HG02970 (cell line): ENCODE results near the gene ADAM20.
"Not testable (repeated sequence)": the region's sequence is repeated elsewhere in the genome, so short reads cannot be mapped to it uniquely, and the experiment has no call there.

Source experiments
- ATAC-seq: cut with Tn5 transposase; IDR thresholded peaks from one replicate; pipeline ENCODE4 v1.9.1; 2021; ENCODE audit warnings: mild to moderate bottlenecking, moderate library complexity, moderate number of reproducible peaks; ENCODE audit not compliant: unreplicated experiment, low FRiP score

ADAM20 gene

DNA sequence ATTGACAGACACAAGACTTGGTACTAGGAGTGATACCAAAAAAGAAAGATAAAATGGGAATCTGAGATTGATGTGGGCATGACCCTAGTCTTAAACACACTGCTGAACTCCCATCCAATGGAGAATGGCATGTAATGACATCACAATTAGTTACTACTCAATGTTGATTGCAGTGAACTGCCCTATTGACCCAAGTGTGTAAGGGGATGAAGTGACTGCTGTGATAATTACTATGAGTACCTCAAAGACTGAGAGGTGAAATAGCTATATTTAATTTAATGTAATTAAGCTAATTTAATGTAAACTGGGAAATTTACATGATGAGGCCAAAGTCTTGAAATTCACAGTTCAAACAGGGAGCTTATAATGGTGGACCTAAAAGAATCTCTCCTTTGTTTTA is at the start of gene ADAM20:
Gene ADAM20 (minus strand): TSS at position 101 of the 400 bp plus-strand sequence. CDS start 10,247 bp downstream, outside the sequence.
- no peak for ATAC-seq

- ATAC-seq, result no peak
These were observed 42.1 kb upstream of the ADAM20 start for GRCh38 chr14:70576891-70577290.

GRCh38 chr14:70573050-70573449 is 38.2 kb upstream of the ADAM20 start:
- no peak for ATAC-seq

- ATAC-seq, result no peak
These were observed 36.3 kb upstream of the ADAM20 start for GRCh38 chr14:70571139-70571538.

DNA sequence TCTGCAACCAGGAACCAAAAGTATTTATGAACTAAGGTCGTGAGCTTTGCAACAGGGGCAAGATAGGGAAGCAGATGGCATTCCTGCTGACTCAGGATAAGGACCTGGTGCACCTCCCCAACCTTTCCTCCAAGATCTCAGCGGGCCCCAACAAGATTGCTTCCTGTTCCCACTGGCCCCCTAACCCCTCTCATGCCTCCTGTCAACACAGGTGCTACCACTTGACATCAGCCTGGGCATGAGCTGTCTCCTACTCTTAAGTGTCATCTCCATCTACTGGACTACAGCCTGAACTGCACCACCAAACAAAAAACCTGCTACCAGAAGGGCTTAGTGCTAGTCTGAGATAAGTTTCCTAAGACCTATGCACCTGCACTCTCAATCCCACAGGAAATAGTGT is 33.0 kb upstream of the ADAM20 start:
- ATAC-seq, result no peak

GRCh38 chr14:70563869-70564268 is 29.1 kb upstream of the ADAM20 start:
- no peak for ATAC-seq

DNA sequence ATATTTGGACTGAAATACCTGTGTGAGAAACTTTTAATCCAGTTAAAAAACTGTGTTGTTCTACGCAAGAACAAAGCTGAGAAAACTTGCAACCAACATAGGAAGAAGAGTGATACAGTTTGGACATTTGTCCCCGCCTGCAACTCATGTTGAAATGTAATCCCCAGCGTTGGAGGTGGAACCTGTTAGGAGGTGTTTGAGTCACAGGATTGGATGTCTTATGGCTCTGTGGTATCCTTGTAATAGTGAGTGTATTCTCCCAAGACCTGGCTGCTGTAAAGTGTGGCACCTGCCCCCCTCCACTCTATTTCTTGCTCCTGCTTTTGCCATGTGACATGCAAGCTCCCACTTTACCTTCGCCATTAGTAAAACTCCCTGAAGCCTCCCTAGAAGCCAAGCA is 28.6 kb upstream of the ADAM20 start:
- no peak for ATAC-seq

GRCh38 chr14:70558356-70558755 is 23.6 kb upstream of the ADAM20 start:
- no peak for ATAC-seq

GRCh38 chr14:70555890-70556289 is 21.1 kb upstream of the ADAM20 start:
- ATAC-seq, result no peak

GRCh38 chr14:70538087-70538486 is 3.3 kb upstream of the ADAM20 start:
- no peak for ATAC-seq

DNA sequence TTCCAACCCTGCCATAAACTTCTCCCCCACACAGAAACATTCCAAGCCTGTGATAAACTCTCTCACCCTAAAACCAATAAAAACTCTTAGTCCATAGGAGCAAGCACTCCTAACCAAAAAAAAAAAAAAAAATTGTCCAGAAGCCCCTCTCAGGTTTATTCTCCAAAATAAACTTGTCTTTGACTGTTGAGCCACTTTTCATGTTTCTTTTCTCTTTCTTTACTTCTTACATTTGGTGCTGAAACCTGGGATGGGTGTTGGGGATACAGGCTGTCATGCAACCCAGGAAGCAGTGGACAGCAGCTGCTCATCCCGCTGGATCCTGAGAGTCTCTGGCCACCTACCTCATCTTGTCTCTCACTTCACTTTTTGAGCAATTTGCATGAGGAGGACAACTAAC is 2.0 kb upstream of the ADAM20 start:
- no peak for ATAC-seq

GRCh38 chr14:70530417-70530816 is 4.4 kb downstream of the ADAM20 start:
- ATAC-seq, result no peak

DNA sequence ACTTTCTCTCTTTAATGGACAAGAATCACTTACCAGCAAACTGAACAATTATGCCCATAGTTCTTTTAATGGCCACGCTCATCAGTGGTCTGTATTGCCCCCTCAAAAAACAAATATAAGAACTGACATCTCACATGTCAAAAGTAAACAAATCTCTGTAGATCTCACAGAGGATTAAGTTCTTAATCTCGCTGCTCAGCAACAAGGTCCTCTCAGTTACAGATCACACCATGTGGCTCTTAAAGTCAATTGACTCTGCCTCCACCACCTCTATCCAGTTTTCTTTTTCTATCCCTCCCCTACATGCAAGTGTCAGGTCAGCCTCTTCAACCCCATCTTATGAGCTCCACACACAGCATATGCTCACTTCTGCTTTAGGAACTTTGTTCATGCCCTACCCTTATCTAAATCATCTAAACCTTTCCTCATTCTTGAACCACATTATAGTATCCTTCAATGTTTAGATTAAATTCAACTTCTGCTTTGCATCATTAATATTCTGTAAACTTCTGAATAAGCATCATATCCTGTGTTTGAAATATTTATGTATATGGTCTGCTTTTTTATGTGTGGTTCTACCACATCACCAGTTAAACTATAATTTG is 7.2 kb downstream of the ADAM20 start:
- ATAC-seq, result no peak

- ATAC-seq, result no peak
These were observed 9.1 kb downstream of the ADAM20 start for GRCh38 chr14:70525691-70526090.

- no peak for ATAC-seq
These were observed 19.0 kb downstream of the ADAM20 start for GRCh38 chr14:70515811-70516210.

GRCh38 chr14:70514168-70515069 is 20.4 kb downstream of the ADAM20 start:
- ATAC-seq, result no peak

DNA sequence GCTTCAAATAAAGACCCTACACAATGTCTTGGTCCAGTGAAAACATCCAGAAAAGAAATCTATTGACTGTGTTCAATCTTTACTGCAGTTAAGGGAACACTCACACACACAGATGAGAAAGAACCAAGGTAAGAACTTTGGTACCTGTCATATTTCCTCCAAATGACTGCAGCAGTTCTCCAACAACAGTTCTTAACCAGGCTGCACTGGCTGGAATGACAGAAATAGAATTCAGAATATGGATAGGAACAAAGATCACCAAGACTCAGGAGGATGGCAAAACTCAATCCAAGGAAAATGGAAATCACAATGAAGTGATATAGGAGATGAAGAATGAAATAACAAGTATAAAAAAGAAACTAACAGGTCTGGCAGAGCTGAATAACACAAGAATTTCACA is 36.6 kb downstream of the ADAM20 start:
- ATAC-seq, result no peak

DNA sequence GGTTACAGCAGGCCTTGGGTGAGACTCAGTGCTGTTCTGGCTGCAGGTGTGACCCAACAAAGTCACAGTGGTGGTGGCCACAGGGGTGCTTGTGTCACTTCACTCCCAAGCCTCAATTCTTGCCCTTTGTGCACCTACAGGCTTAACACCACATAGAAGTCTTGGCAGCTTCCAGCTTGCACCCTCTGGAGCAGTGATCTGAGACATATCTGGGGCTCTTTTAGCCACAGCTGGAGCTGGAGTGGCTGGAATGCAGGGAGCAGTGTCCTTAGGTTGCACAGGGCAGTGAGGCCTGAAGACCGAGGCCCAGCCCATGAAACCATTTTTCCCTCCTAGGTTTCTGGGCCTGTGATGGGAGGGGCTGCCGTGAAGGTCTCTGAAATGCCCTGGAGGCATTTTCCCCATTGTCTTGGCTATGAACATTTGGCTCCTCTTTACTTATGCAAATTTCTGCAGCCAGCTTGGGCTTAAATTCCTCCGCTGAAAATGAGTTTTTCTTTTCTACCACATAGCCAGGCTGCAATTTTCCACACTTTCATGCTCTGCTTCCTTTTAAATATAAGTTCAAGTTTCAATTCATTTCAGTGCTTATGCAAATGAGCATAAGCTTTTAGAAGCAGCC is 45.1 kb downstream of the ADAM20 start:
- ATAC-seq, result no peak

- not testable (repeated sequence) for ATAC-seq
These were observed 57.3 kb downstream of the ADAM20 start for GRCh38 chr14:70477356-70478105.

DNA sequence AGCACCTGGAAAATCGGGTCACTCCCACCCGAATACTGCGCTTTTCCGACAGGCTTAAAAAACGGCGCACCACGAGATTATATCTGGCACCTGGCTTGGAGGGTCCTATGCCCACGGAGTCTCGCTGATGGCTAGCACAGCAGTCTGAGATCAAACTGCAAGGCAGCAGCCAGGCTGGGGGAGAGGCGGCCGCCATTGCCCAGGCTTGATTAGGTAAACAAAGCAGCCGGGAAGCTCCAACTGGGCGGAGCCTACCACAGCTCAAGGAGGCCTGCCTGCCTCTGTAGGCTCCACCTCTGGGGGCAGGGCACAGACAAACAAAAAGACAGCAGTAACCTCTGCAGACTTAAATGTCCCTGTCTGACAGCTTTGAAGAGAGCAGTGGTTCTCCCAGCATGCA is 59.3 kb downstream of the ADAM20 start:
- ATAC-seq, result not testable (repeated sequence)

GRCh38 chr14:70473825-70474224 is 61.0 kb downstream of the ADAM20 start:
- no peak for ATAC-seq
